GM12891 (cell line): Measurements from ENCODE around the gene IWS1.

Experiments
- PAX5 ChIP-seq: IDR thresholded peaks from 2 replicates; pipeline ENCODE4 v1.6.1; 2011; ENCODE audit warnings: low read length, moderate library complexity, mild to moderate bottlenecking; ENCODE audit not compliant: insufficient read depth, severe bottlenecking
- POLR2A ChIP-seq: IDR thresholded peaks from 2 replicates; pipeline ENCODE4 v1.6.1; 2011; ENCODE audit warnings: low read depth, low read length, control low read depth
- POLR2AphosphoS5 ChIP-seq: IDR thresholded peaks from 2 replicates; pipeline ENCODE4 v1.6.1; 2011; ENCODE audit warnings: low read depth, low read length, control low read depth
- POU2F2 ChIP-seq: IDR thresholded peaks from 2 replicates; pipeline ENCODE4 v1.6.1; 2011; ENCODE audit warnings: low read depth, mild to moderate bottlenecking, control low read depth, low read length, moderate library complexity
- SPI1 ChIP-seq: IDR thresholded peaks from 2 replicates; pipeline ENCODE4 v1.6.1; 2011; ENCODE audit warnings: low read depth, low read length, control low read depth
- TAF1 ChIP-seq: IDR thresholded peaks from 2 replicates; pipeline ENCODE4 v1.6.1; 2011; ENCODE audit warnings: low read depth, low read length, control low read depth

DNA sequence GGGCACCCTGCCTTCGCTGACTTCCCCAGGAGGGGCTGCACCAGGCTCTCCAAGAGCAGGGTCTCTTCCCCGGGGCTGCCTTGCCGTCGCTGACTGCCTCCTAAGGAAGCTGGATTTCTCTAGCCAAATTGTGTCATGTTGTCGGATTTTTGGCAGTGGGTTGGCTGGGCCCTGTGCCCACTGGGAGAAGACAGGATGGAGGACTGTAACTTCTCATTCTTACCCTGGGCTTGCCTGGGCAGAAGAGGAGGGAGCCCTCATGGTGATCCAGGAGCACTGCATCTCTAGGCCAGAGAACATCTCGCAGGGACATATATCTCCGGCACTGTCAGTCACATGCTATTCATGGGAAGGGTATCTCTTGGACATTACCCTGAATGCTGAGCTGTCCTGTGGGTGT lies 15.5 kb upstream of the IWS1 start:
- TF ChIP-seq POLR2AphosphoS5 (no peak), POLR2A (no peak), POU2F2 (no peak), TAF1 (no peak), SPI1 (no peak), PAX5 (no peak)
